ENCODE results near the gene ATXN3.

Gene ATXN3

GRCh38 chr14:92009604-92010003 is 96.8 kb downstream of the ATXN3 start:
- no peak for DNase-seq (ENCODE audit: low read depth in 1 of 2, low spot score in 1 of 2)
